ENCODE results near the gene SPAG16. TPM values are rescaled to one million over a fixed set of nuclear protein-coding genes. Genes with fewer than 3 reads are reported as not detected.

Gene SPAG16
- polyA plus RNA-seq, 2 of the 4 experiments (the other 2 are of a cell fraction): 19.1 to 27.6 TPM

GRCh38 chr2:214158851-214159250, 874.6 kb downstream of the SPAG16 start:
- FAIRE-seq: no peak
- H3K27ac ChIP-seq: no peak overlapping the region
- H3K4me2 ChIP-seq: no peak overlapping the region
- POLR2A ChIA-PET: no interaction called here
- no peak overlapping the region for H3K4me3 ChIP-seq
- WGBS (ENCODE audit: missing lambda C conversion rate): 71% methylated on average over 1 of the region's 1 CpG
- H3K4me1 ChIP-seq: no peaks in the 10 kb centered on the region
- no peak for ATAC-seq
- CTCF ChIA-PET: interaction anchor here (0.7 kb wide), 1 partner anchor 9 kb away, joined by 3 read pairs; no protein-coding TSS in a partner anchor
- DNase-seq (ENCODE audit: low read depth in 1 of 2, low spot score in 1 of 2): no peak
- H3K9me3 ChIP-seq: no peaks in the 10 kb centered on the region
- TF ChIP-seq HOXA7 (CRISPR knock-in tag; IDR thresholded peaks at IDR 0.05) (no peak), EHF (CRISPR knock-in tag; IDR thresholded peaks at IDR 0.05) (no peak), RNF2 (IDR thresholded peaks at IDR 0.05; ENCODE audit: borderline replicate concordance, low read depth) (no peak), SREBF2 (IDR thresholded peaks at IDR 0.05) (no peak), FOXS1 (CRISPR knock-in tag; IDR thresholded peaks at IDR 0.05) (no peak), CHD4 (IDR thresholded peaks at IDR 0.05; ENCODE audit: borderline replicate concordance) (no peak), E2F6 (IDR thresholded peaks at IDR 0.05; ENCODE audit: borderline replicate concordance, low read depth) (no peak), ZFP36 (IDR thresholded peaks at IDR 0.05; ENCODE audit: borderline replicate concordance, partially characterized antibody) (no peak), JUNB (IDR thresholded peaks at IDR 0.05) (no peak), MAX (IDR thresholded peaks at IDR 0.05) (no peak), BHLHE40 (IDR thresholded peaks at IDR 0.05; ENCODE audit: low read depth, low read length) (no peak), POLR2A (IDR thresholded peaks at IDR 0.05; ENCODE audit: low read length) (no peak), SMC3 (IDR thresholded peaks at IDR 0.05) (no peak)

- Histone ChIP-seq H3K9me3 (no peaks in the 10 kb centered on the region), H3K4me2 (no peak overlapping the region), H3K4me3 (no peak overlapping the region), H3K4me1 (no peaks in the 10 kb centered on the region), H3K27ac (no peak overlapping the region)
- FAIRE-seq: no peak
- DNase-seq (ENCODE audit: low read depth in 1 of 2, low spot score in 1 of 2): no peak
- no peak for ATAC-seq
- ChIA-PET POLR2A (no interaction called here), CTCF (no interaction called here)
- no peak for TF ChIP-seq EP300 (IDR thresholded peaks at IDR 0.05)
- TF ChIP-seq HOXA7 (CRISPR knock-in tag; IDR thresholded peaks at IDR 0.05): no peak
- no peak for TF ChIP-seq ZNF302 (CRISPR knock-in tag; IDR thresholded peaks at IDR 0.05)
- no peak for TF ChIP-seq KDM5A (IDR thresholded peaks at IDR 0.05)
- TF ChIP-seq HEYL (CRISPR knock-in tag; IDR thresholded peaks at IDR 0.05): no peak
- no peak for TF ChIP-seq JUNB (IDR thresholded peaks at IDR 0.05)
- no peak for TF ChIP-seq HOXB13 (CRISPR knock-in tag; IDR thresholded peaks at IDR 0.05; ENCODE audit: low read depth)
- no peak for TF ChIP-seq TFCP2L1 (CRISPR knock-in tag; IDR thresholded peaks at IDR 0.05)
- TF ChIP-seq BCL3 (IDR thresholded peaks at IDR 0.05): no peak
- no peak for TF ChIP-seq MAZ (IDR thresholded peaks at IDR 0.05; ENCODE audit: borderline replicate concordance, low read depth, low read length)
- WGBS (ENCODE audit: missing lambda C conversion rate): 64% methylated on average over 5 of the region's 5 CpGs
Observed at GRCh38 chr2:214169281-214169680, 885.0 kb downstream of the SPAG16 start.

- 19% methylated on average over 2 of the region's 2 CpGs for WGBS (ENCODE audit: missing lambda C conversion rate)
- CTCF ChIA-PET: no interaction called here
- no peak for TF ChIP-seq BHLHE40 (IDR thresholded peaks at IDR 0.05; ENCODE audit: low read depth, low read length)
- no peak for TF ChIP-seq KDM5A (IDR thresholded peaks at IDR 0.05)
- TF ChIP-seq NR3C1 (IDR thresholded peaks at IDR 0.05): no peak
- no peak for DNase-seq (ENCODE audit: low read depth in 1 of 2, low spot score in 1 of 2)
- H3K4me1 ChIP-seq: no peaks in the 10 kb centered on the region
- no peak for ATAC-seq
- H3K4me2 ChIP-seq: no peak overlapping the region
- H3K4me3 ChIP-seq: no peak overlapping the region
- H3K27ac ChIP-seq: no peak overlapping the region
- POLR2A ChIA-PET: no interaction called here
- FAIRE-seq: no peak
- no peaks in the 10 kb centered on the region for H3K9me3 ChIP-seq
Observed at GRCh38 chr2:214169736-214170135, 885.5 kb downstream of the SPAG16 start.

- ChIA-PET CTCF (no interaction called here), POLR2A (no interaction called here)
- H3K9me3 ChIP-seq: no peaks in the 10 kb centered on the region
- TF ChIP-seq SMC3 (IDR thresholded peaks at IDR 0.05) (no peak), POLR2AphosphoS2 (conservative IDR thresholded peaks at IDR 0.05; ENCODE audit: low read length) (no peak), POLR2A (IDR thresholded peaks at IDR 0.05; ENCODE audit: low read length) (no peak), TFCP2L1 (CRISPR knock-in tag; IDR thresholded peaks at IDR 0.05) (no peak), CBX2 (IDR thresholded peaks at IDR 0.05; ENCODE audit: borderline replicate concordance, low read depth) (no peak), ELK1 (IDR thresholded peaks at IDR 0.05; ENCODE audit: low read depth, low read length) (no peak), RNF2 (IDR thresholded peaks at IDR 0.05; ENCODE audit: borderline replicate concordance, low read depth) (no peak), RFX5 (IDR thresholded peaks at IDR 0.05) (no peak), CBX8 (IDR thresholded peaks at IDR 0.05) (no peak), ZC3H11A (IDR thresholded peaks at IDR 0.05) (no peak)
- no peak overlapping the region for H3K4me3 ChIP-seq
- no peaks in the 10 kb centered on the region for H3K4me1 ChIP-seq
- ATAC-seq (no peak), DNase-seq (ENCODE audit: low read depth in 1 of 2, low spot score in 1 of 2) (no peak), FAIRE-seq (no peak)
- 0% methylated on average over 1 of the region's 1 CpG for WGBS (ENCODE audit: missing lambda C conversion rate)
- H3K27ac ChIP-seq: no peak overlapping the region
- no peak overlapping the region for H3K4me2 ChIP-seq
Observed at GRCh38 chr2:214174563-214174962, 890.3 kb downstream of the SPAG16 start.

Data from A549 (cell line).